Heart left ventricle (tissue), 16 donors: Measurements from ENCODE around the gene MYBPC1. TPM values are rescaled to one million over a fixed set of nuclear protein-coding genes. Genes with fewer than 3 reads are reported as not detected.

ENCODE experiments used
- ATAC-seq, 4 donors: fragments of 200-7000 bp; cut with Tn5 transposase; one replicate each; pipeline ENCODE4 v1.9.1; 2020 to 2022; ENCODE audit warnings: moderate library complexity in 4 of 4, mild to moderate bottlenecking in 3 of 4, moderate number of reproducible peaks in 1 of 4
- DNase-seq, 5 donors: peaks; one replicate each; pipeline ENCODE4 v3.0.0-alpha.2; 2020
- H3K27ac ChIP-seq, 12 donors: fragments of 200-600 bp; sonication (generic) in 4 of 12; one replicate each; pipeline versions ENCODE4 v1.5.0 to v1.8.0; 2016 to 2022; ENCODE audit warnings: mild to moderate bottlenecking in 2 of 12
- H3K27me3 ChIP-seq, 9 donors: fragments of 200-600 bp; sonication (generic) in 2 of 9; one replicate each; pipeline versions ENCODE4 v1.5.1 to v1.8.0; 2016 to 2022; ENCODE audit warnings: mild to moderate bottlenecking in 3 of 9
- H3K36me3 ChIP-seq, 9 donors: fragments of 200-600 bp; sonication (generic) in 2 of 9; one replicate each; pipeline versions ENCODE4 v1.5.0 to v1.8.0; 2018 to 2022; ENCODE audit warnings: mild to moderate bottlenecking in 2 of 9
- H3K4me1 ChIP-seq, 12 donors: fragments of 200-600 bp; sonication (generic) in 4 of 12; one replicate each; pipeline versions ENCODE4 v1.5.0 to v1.8.0; 2016 to 2022; ENCODE audit warnings: mild to moderate bottlenecking in 3 of 12
- H3K4me3 ChIP-seq, 12 donors: fragments of 200-600 bp; sonication (generic) in 4 of 12; one replicate each; pipeline versions ENCODE4 v1.5.0 to v1.8.0; 2017 to 2022; ENCODE audit warnings: mild to moderate bottlenecking in 9 of 12, moderate library complexity in 4 of 12
- H3K9me3 ChIP-seq, 12 donors: fragments of 200-600 bp; sonication (generic) in 4 of 12; one replicate each; pipeline versions ENCODE4 v1.5.0 to v1.8.0; 2016 to 2022; ENCODE audit warnings: mild to moderate bottlenecking in 1 of 12
- CTCF ChIP-seq, 12 donors: fragments of 200-600 bp; sonication (generic) in 4 of 12; IDR thresholded peaks; one replicate each; pipeline versions ENCODE4 v1.5.0 to v1.8.0; 2018 to 2022; ENCODE audit warnings: antibody characterized with exemption in 12 of 12, mild to moderate bottlenecking in 5 of 12
- POLR2A ChIP-seq, 2 donors: fragments of 450-650 bp; IDR thresholded peaks; one replicate each; pipeline ENCODE4 v1.6.1; 2017; ENCODE audit warnings: antibody characterized with exemption in 2 of 2, mild to moderate bottlenecking in 2 of 2, moderate library complexity in 2 of 2
- WGBS, 4 donors: extraction: QIAGEN DNeasy Blood & Tissue Kit in 2 of 4; methylation state at CpG; one replicate each; pipeline versions ENCODE4 v1.1.5 to v1.1.7; 2013 to 2018; 5-methylcytosine and 5-hydroxymethylcytosine counted together
- intact Hi-C, 10 donors: fragments of 100-400 bp; cut with DNase I; formaldehyde crosslinking; loops; one replicate each; pipeline versions ENCODE4 v1.11.1 to v1.14.2; 2022
- long read RNA-seq, 3 donors: library from polyadenylated mRNA; unstranded; transcript quantifications; one replicate each; pipeline ENCODE4 v2.0.0, GENCODE V29; 2020 to 2021
- polyA plus RNA-seq, 2 donors: library from polyadenylated mRNA; stranded (reverse); fragments of 200-250 nt; gene quantifications; one replicate each; pipeline ENCODE4 v1.2.3, GENCODE V29; 2013
- total RNA-seq, 9 donors: library from RNA; depleted of rRNA in 2 of 9; stranded (reverse); fragments of >200 nt in 2 of 9; fragmentation: NEBNext Ultra II Directional in 3 of 9; extraction: Animal tissue kit (Norgen Biotek cat#: 25700) in 3 of 9; gene quantifications; one replicate each; pipeline versions ENCODE4 v1.1.0 to v1.2.4, GENCODE V29; 2016 to 2023
- donor health status: ischemic (EF 13 %, LVEDD 7.1; RV severe dilation, severe dysfunction).
- donor health status: healthy with polysubstance abuse.
- donor health status: DM: no; HTN: yes; CAD: no.
- donor health status: DM: no; HTN: no; CAD: no.
- donor health status: ischemic (EF 25% LVEDD 6.9; RV normal size, moderate dysfunction).
- donor health status: ischemic (EF 25% LVEDD 5.7; RV mildly dilated, moderate dysfunction).
- donor health status: healthy.
- donor health status: DM: yes; HTN: yes; CAD: no.
- donor health status: ischemic (EF 35%, LVEDD 5.7; RV mildly dilated, moderate dysfunction).
- donor health status: nonischemic (EF 11% LVEDD 7.7; RV severe dilation, severe dysfunction).
- donor health status: DM: yes; HTN: yes; CAD: no.
- donor health status: PGD.
- donor health status: ischemic (EF 29% LVEDD 5.4; RV normal size, mild dysfunction).
- donor health status: nonischemic (EF 23%, LVEDD 6.1; RV moderate dilation, normal function).

Gene MYBPC1, protein sequence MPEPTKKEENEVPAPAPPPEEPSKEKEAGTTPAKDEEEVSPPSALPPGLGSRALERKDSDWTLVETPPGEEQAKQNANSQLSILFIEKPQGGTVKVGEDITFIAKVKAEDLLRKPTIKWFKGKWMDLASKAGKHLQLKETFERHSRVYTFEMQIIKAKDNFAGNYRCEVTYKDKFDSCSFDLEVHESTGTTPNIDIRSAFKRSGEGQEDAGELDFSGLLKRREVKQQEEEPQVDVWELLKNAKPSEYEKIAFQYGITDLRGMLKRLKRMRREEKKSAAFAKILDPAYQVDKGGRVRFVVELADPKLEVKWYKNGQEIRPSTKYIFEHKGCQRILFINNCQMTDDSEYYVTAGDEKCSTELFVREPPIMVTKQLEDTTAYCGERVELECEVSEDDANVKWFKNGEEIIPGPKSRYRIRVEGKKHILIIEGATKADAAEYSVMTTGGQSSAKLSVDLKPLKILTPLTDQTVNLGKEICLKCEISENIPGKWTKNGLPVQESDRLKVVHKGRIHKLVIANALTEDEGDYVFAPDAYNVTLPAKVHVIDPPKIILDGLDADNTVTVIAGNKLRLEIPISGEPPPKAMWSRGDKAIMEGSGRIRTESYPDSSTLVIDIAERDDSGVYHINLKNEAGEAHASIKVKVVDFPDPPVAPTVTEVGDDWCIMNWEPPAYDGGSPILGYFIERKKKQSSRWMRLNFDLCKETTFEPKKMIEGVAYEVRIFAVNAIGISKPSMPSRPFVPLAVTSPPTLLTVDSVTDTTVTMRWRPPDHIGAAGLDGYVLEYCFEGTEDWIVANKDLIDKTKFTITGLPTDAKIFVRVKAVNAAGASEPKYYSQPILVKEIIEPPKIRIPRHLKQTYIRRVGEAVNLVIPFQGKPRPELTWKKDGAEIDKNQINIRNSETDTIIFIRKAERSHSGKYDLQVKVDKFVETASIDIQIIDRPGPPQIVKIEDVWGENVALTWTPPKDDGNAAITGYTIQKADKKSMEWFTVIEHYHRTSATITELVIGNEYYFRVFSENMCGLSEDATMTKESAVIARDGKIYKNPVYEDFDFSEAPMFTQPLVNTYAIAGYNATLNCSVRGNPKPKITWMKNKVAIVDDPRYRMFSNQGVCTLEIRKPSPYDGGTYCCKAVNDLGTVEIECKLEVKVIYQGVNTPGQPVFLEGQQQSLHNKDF
- total RNA-seq (1 to 10 TPM in 7 of 9 donors, under 1 TPM in 2; 0.80 to 3.5 (median 1.9) TPM), polyA plus RNA-seq (1 to 10 TPM in 1 of 2 donors, under 1 TPM in 1; 0.04 to 1.9 TPM)
- long read RNA-seq, donor 1, partial matches to known transcripts, result 8 of 8 reads
- long read RNA-seq, donor 1, other reads (novel, unspliced or antisense), result 0 of 8 reads
- long read RNA-seq, donor 2, partial matches to known transcripts, result 1 of 1 reads
- long read RNA-seq, donor 2, other reads (novel, unspliced or antisense), result 0 of 1 reads
- long read RNA-seq, donor 3, partial matches to known transcripts, result 2 of 3 reads
- long read RNA-seq, donor 3, other reads (novel, unspliced or antisense), result 0 of 3 reads

DNA sequence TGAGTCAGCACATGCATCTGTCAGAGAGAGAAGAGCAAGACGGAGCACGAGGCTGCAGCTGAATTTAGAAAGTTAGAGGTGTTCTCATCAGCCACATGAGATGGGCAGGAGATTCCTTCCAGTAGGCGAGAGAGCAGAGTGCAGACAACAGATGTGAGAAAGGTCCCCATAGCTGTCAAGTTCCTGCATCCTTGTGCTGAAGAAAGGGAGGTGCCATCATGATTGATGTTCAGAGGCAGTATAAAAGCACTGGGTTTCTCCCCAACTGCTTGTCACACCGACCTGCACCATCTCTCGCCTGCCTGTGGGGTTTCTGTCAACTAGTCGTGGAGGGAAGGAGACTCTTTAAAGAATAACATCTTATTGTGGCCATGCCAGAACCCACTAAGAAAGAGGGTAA lies at the start of gene MYBPC1:
TSS of gene MYBPC1 (plus strand) at position 272 of the 400 bp plus-strand sequence. CDS start at position 372, 100 bp downstream.
- intact Hi-C loops, result no loop called here
- H3K36me3 ChIP-seq, result no peaks in the 10 kb centered on the region

GRCh38 chr12:101551362-101552114 lies 43.2 kb upstream of the MYBPC1 start:
- ATAC-seq (no peak), DNase-seq (no peak)
- Histone ChIP-seq H3K27me3 (no peaks in the 10 kb centered on the region), H3K36me3 (no peaks in the 10 kb centered on the region), H3K9me3 (peaks cover 0 to 2% (median 0%) of the 10 kb centered on the region in 12 donors), H3K4me3 (no peak overlapping the region), H3K4me1 (no peaks in the 10 kb centered on the region), H3K27ac (no peak overlapping the region)
- intact Hi-C loops, result no loop called here
- WGBS, 4 donors, result 59 to 65% (median 60%) methylated on average over 6 of the region's 6 CpGs
- TF ChIP-seq POLR2A (IDR thresholded peaks at IDR 0.05) (no peak), CTCF (IDR thresholded peaks at IDR 0.05) (no peak)

More for the DNA sequence above, at the start of gene MYBPC1:
- Histone ChIP-seq H3K4me1 (no peaks in the 10 kb centered on the region), H3K9me3 (no peaks in the 10 kb centered on the region), H3K27ac (no peak within 1 kb of the TSS), H3K4me3 (no peak within 1 kb of the TSS), H3K27me3 (peaks cover 0 to 4% (median 0%) of the 10 kb centered on the region in 9 donors)
- 10 to 19% (median 15%) methylated on average over 6 of the region's 6 CpGs for WGBS, 4 donors
- TF ChIP-seq CTCF (IDR thresholded peaks at IDR 0.05) (no peak), POLR2A (IDR thresholded peaks at IDR 0.05) (no peak)
- DNase-seq (no peak), ATAC-seq (no peak)

- H3K27ac ChIP-seq, result no peak overlapping the region
- no peaks in the 10 kb centered on the region for H3K4me1 ChIP-seq
- H3K9me3 ChIP-seq, result peaks cover 0 to 2% (median 0%) of the 10 kb centered on the region in 12 donors
- H3K36me3 ChIP-seq, result no peaks in the 10 kb centered on the region
- H3K27me3 ChIP-seq, result no peaks in the 10 kb centered on the region
- WGBS, 4 donors, result 54 to 63% (median 59%) methylated on average over 4 of the region's 4 CpGs
- DNase-seq, result peak in 1 of 5 donors; percentile 32
- intact Hi-C loops, result no loop called here
- no peak for TF ChIP-seq POLR2A (IDR thresholded peaks at IDR 0.05)
- no peak for TF ChIP-seq CTCF (IDR thresholded peaks at IDR 0.05)
- peak in 2 of 4 donors; percentile 36 to 42 for ATAC-seq
- H3K4me3 ChIP-seq, result no peak overlapping the region
Measured at GRCh38 chr12:101552277-101552676, 42.5 kb upstream of the MYBPC1 start.
